ENCODE data around the gene ZSCAN2.

DNA sequence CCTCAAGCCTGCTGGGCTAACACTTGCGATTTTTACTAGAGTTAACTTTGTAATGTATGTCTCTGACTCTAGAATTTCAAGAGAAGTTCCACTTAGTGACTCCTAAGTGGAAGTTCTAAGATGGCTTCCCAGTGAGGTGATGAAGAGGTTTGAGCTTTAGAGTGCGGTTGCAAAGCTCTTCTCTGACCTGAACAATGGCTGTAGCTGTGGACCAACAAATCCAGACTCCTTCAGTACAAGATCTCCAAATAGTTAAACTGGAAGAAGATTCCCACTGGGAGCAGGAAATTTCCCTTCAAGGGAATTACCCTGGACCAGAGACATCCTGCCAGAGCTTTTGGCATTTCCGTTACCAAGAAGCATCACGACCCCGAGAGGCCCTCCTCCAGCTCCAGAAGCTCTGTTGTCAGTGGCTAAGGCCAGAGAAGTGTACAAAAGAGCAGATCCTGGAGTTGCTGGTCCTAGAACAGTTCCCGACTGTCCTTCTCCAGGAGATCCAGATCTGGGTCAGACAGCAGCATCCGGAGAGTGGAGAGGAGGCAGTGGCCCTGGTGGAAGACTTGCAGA is 31.0 kb downstream of the ZSCAN2 start:
- no peak for TF ChIP-seq CTCF (IDR thresholded peaks at IDR 0.05)
- no peak for TF ChIP-seq POLR2A (IDR thresholded peaks at IDR 0.05)
- no peak for TF ChIP-seq EP300 (IDR thresholded peaks at IDR 0.05; ENCODE audit: low read depth)
